HG03097 (cell line): ENCODE results near the gene MMP7.
"Not testable (repeated sequence)": the region's sequence is repeated elsewhere in the genome, so short reads cannot be mapped to it uniquely, and the experiment has no call there.

ENCODE experiments used
- ATAC-seq: cut with Tn5 transposase; IDR thresholded peaks from one replicate; pipeline ENCODE4 v1.9.1; 2021; ENCODE audit not compliant: unreplicated experiment, low FRiP score

Gene MMP7

DNA sequence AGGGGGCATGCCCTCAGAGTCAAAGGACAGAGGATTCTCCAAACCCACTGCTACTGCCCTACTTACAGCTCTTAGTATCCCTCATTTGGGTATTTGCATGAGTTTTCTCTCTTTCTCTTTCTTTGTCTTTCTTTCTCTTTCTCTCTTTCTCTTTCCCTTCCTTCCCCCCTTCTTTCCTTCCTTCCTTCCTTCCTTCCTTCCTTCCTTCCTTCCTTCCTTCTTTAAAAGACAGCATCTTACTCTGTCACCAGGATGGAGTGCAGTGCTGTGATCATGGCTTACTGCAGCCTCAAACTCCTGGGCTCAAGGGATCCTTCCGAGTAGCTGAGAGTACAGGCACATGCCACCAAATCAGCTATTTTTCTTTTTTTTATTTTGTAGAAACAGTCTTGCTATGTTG is 14.0 kb upstream of the MMP7 start:
- ATAC-seq = no peak

DNA sequence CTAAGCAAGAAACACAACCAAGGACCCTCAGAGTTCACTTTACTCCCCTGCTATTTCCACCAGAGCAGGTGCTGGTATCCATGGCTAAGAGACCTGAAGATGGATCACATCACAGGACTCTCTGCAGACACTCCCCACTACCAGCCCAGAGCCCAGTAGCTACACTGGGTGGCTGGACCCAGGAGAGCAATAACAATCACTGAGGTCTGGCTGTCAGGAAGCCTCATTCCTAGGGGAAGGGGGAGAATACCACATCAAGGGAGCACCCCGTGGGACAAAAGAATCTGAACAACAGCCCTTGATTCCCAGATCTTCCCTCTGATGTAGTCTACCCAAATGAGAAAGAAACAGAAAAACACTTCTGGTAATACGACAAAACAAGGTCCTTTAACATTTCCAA is 9.0 kb upstream of the MMP7 start:
- ATAC-seq = no peak

DNA sequence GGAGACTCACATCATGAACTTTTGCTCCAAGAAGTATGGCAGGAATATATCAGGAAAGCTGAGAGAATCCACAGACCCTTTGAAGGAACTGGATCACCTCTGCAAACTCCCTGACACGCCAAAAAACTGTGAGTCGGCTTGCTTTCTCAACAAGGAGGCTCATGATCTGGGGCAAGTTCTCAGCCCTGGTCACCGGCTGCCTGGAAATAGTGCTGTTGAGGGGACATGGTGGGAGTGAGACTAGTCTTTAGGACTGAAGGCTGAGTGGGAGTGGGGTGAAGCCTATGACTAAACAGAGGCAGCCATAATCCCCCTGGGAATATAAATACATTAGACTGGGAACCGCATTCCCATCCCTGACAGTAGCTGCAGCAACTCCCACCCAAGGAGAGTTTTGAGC is 8.4 kb upstream of the MMP7 start:
- no peak for ATAC-seq

DNA sequence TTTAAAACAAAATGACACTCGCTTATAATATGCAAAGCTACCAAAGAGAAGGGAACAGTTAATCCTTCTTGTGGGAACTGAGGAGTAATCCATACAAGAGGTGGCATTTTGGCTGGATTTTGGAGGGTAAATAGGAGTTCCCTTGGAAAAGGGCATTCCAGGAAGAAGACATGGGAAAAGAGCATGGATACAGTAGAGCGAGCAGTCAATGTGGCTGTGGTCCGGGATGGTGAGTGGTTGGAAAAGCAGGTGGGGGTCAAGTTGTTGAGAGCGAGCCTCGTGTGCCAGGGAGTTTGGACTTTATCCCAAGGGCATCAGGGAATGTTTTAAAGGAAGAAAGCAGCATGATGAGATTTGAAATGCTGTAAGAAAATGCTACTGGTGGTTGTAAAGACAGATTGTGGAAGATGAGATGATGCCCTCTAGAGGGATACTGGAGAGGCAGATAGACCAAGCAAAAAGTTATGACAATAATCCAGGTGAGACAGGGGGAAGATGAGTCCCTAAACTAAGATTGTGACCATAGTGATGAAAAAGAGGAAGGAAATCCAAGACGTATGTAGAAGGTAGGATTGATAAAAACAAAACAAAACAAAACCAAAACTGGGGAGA is 3.8 kb upstream of the MMP7 start:
- ATAC-seq = no peak

GRCh38 chr11:102528618-102529017 is 1.9 kb downstream of the MMP7 start:
- ATAC-seq = no peak

DNA sequence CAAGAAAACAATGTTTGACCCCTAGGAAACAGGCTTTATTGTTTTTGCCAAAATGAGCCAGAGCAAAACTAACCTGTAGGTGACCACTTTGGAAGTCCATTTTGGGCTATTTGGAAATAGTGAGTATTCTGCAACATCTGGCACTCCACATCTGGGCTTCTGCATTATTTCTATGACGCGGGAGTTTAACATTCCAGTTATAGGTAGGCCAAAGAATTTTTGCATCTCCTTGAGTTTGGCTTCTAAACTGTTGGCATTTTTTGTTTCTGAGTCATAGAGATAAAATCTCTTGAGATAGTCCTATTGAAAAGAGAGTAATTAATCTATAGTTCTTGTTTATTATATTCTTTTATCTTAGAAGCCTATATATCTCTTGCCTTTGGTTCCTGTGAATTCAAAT is 2.9 kb downstream of the MMP7 start:
- no peak for ATAC-seq

DNA sequence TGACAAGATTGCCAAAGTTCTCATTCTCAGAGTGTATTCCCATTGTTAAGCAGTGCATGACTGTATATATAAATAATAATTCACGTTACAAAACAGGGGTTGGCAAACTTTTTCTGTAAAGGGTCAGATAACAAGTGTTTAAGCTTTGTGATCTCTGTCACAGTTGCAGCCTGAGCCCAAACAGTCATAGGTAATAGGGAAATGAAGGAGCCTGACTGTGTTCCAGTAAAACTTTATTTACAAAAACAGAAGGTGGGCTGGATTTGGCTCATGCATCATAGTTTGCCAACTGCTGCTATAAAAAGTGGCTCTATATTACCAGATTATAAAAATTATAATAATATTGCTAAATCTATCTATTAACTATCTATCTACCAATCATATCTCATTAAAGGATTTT is 3.5 kb downstream of the MMP7 start:
- ATAC-seq = no peak

GRCh38 chr11:102523887-102524286 is 6.7 kb downstream of the MMP7 start:
- ATAC-seq = no peak

DNA sequence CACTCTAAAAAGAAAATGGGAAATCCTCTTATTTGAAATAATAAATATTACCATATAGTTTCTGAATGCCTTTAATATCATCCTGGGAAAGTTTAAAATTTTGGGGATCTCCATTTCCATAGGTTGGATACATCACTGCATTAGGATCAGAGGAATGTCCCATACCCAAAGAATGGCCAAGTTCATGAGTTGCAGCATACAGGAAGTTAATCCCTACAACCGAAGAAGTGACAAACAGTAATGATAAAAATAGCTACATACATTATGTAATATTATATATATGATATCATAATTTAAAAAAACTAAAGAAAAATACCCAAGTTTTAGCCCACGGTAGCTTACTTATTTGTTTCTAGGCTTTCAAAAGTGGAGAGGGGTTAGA is 7.4 kb downstream of the MMP7 start:
- ATAC-seq = no peak

DNA sequence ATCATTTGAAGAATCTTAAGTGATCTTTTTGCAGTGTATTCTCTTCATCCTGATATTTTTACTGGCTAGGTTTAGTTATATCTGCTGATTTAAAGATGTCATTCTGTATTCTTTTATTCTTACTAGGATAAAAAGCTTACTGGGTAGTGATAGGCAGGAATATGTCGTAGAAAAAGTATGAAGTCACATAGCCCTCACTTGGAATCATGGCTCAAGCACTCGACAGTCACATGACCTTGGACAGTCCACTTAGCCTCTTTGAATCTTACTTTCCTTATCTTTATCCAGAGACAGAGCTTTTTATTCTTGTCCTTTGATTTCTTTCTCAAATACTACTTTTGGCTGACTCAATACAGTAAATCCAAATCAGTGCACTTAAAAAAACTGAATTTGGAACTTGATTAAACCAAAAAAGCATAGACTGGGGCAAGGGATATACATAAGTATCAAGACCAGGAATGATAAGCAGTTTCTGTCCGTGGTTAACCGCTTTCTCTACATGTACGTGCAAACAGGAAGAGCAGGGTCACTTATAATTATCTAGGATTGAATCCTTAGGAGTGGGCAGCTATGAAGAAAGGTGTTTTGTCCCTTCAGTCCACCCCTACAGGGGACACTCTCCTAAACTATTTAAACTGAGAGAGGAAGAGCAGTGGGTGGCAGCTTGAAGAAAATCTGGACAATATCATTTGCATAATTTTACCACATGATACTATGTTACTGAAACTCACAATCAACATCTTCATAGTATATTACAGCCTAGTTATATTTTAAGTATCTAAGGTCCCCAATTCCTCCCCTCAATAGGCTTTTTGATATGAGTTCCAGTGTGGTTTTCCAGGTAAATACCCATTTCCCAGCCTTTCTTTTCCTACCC is 8.0 kb downstream of the MMP7 start:
- no peak for ATAC-seq

DNA sequence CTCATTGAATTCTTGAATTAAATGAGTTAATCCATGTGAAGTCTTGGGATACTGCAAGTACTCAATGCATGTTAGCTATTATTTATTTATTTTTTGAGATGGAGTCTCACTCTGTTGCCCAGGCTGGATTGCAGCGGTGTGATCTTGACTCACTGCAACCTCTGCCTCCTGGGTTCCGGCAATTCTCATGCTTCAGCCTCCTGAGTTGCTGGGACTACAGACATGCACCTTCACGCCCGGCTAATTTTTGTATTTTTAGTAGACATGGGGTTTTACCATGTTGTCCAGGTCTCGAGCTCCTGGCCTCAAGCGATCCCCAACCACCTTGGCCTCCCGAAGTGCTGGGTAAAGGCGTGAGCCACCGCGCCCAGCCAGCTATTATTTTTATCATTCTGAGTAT is 9.4 kb downstream of the MMP7 start:
- ATAC-seq = no peak

- ATAC-seq = no peak
These were observed 10.0 kb downstream of the MMP7 start for GRCh38 chr11:102520514-102520913.

DNA sequence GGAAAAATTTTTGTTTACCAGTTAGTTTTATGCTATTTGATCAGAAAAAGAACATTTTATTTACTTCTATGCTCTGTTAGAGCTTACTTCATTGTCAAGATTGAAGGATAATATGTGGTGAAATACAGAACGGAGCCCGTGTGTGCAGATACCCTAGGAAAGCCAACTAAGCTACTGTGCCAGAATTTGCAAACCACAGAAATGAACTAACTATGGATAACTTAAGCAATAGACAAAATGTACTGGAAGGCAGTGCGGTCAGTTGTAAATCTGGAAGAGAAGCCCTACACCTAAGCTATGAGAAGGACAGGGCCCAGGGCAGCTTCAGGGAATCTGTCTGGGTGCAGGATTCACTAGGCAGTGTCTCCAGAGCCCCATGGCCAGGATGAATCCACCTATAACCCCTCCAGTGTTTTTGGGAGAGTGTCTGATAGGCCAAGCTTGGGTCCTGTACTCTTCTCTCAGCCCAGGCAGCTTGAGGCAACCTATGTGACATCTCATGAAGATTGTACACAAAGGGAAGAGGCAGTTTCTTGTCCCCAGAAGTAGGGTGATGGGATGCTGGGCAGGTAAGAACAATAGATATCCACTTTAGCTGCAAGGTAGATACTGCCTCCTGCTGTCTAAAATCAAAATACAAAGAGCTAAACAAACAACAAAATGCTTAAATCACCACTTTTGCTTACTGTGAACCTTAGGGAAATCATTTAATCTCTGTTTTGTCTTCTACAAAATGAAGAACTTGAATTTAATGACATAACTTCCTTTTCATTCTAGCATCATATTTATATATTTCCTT is 12.1 kb downstream of the MMP7 start:
- no peak for ATAC-seq

DNA sequence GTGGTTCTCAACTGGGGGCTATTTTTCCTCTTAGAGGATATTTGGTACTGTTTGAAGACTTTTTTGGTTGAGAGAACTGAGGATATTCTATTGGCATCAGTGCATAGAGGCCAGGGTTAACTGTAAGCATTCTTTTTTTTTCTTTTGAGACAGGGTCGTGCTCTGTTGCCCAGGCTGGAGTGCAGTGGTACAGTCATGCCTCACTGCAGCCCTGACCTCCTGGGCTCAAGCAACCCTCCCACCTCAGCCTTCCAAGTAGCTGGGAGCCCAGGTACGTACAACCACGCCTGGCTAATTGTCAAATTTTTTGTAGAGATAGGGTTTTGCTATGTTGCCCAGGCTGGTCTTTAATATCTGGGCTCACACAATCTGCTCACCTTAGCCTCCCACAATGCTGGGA is 12.9 kb downstream of the MMP7 start:
- no peak for ATAC-seq

- ATAC-seq = no peak
These were observed 14.4 kb downstream of the MMP7 start for GRCh38 chr11:102516179-102516578.

DNA sequence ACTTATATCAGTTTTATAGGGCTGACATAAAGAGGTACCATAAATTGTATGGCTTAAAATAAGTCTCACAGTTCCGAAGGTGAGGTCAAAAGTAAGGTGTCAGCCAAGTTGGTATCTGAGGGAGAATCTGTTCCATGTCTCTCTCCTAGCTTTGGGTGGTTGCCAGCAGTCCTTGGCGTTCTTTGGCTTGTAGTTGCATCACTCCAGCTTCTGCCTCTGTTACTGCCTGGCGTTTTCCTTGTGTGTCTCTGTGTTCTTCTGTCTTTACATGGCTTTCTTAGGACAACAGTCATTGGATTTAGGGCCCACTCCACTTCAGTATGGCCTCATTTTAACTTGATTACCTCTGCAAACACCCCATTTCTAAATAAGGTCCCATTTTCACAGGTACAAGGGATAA is 16.7 kb downstream of the MMP7 start:
- ATAC-seq = no peak

DNA sequence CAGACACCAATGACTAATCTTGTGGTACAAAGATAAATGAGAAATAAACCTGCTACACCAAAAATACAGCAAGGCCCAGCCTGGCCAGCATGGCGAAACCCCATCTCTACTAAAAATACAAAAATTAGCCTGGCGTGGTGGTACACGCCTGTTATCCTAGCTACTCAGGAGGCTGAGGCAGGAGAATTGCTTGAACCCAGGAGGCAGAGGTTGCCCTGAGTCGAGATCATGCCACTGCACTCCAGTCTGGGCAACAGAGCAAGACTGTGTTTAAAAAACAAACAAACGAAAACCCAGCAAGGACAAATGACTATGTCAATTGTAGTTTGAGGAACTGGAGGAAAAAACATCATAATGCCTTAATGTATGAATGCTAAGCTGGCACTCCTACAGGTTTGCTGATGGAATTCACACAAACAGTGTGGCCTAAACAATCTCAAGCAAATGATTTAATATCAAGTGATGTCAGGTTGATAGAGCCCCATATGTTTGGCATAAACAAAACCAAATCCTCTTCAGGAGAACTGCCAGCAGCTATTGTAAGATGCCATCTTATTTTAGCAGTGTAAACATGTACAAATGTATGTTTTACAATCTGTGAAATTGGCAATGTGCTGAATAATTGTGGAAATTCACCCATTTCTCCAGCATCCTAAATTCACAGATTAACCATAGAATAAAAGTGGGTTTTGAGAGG is 20.0 kb downstream of the MMP7 start:
- ATAC-seq = no peak

DNA sequence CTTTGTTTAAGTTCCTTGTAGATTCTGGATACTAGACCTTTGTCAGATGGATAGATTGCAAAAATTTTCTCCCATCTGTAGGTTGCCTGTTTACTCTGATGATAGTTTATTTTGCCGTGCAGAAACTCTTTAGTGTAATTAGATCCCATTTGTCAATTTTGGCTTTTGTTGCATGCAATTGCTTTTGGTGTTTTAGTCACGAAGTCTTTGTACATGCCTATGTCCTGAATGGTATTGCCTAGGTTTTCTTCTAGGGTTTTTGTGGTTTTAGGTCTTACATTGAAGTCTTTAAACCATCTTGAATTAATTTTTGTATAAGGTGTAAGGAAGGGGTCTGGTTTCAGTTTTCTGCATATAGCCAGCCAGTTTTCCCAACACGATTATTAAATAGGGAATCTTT is 27.7 kb downstream of the MMP7 start:
- not testable (repeated sequence) for ATAC-seq

DNA sequence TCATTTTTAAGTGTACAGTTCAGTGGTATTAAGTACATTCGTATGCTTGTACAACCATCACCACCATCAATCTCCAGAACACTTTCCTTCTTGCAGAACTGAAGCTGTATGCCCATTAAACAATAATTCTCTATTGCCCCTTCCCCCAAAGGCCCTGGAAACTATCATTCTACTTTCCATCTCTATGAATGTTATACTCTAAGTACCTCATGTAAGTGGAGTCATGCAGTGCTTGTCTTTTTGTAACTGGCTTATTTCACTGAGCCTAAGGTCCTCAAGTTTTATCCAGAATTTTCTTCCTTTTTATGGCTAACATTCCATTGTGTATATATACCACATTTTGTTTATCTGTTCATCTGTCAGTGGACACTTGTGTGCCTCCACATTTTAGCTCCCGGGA is 29.7 kb downstream of the MMP7 start:
- no peak for ATAC-seq

DNA sequence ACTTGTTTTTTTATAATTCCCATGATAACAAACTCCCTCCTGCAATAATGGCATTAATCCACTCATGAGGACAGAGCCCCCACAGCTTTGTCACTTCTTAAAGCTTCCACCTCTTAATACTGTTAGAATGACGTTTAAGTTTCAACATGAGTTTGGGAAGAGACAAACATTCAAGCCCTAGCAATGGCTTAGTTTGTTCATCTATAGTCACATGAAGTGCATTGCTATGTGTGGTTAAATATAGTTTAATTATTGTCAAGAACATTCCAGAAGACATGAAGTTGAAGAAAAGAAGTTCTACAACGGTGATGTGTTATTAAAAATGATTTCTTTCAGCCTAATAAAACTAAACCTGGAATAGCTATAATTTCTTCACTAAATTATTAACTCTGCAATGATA is 30.6 kb downstream of the MMP7 start:
- ATAC-seq = no peak

DNA sequence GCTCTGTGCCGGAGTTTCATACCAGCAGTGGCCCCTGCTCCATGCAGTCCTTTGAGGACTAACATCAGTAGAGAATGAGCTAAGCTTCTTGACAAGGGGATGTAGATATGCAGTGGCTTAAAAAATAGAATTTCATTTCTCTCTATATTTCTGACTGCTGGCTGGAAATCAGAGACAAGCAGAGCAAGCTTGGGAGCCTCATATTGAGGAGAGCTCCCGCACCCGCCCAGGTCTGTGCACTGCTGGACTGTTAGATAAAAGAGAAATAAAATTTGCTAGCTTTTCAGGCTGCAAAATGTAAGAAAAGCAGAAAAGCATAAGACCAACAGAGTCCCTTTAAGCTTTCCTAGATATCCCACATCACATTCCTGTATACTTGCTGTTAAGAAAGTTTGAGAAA is 31.4 kb downstream of the MMP7 start:
- ATAC-seq = no peak
